ENCODE measurements around the gene FOXN3.
"Not testable (repeated sequence)": the region's sequence is repeated elsewhere in the genome, so short reads cannot be mapped to it uniquely, and the experiment has no call there.

The FOXN3 gene

GRCh38 chr14:89155491-89155890, 261.5 kb downstream of the FOXN3 start:
- H3K4me3 ChIP-seq (ENCODE audit: low read length) = no peak overlapping the region
- no peaks in the 10 kb centered on the region; the same call in 1 of the 2 replicates for H3K9me3 ChIP-seq (ENCODE audit: control insufficient read depth, insufficient read depth, low read length)
- 0 out of 2 replicates have a peak, but pooled peaks cover 2% of the 10 kb centered on the region for H3K4me1 ChIP-seq (ENCODE audit: control insufficient read depth, insufficient read depth, low read length)
- no CpG with 5 or more reads among the region's 5 CpGs for WGBS (ENCODE audit: insufficient coverage, insufficient read length)
- DNase-seq (ENCODE audit: low read depth, low spot score) = no peak
- no peaks in the 10 kb centered on the region for H3K27me3 ChIP-seq (ENCODE audit: control insufficient read depth, insufficient read depth, low read length)
- H3K27ac ChIP-seq (ENCODE audit: low read length) = no peak overlapping the region
- peaks cover 2% of the 10 kb centered on the region; the same call in 1 of the 2 replicates for H3K36me3 ChIP-seq (ENCODE audit: control insufficient read depth, insufficient read depth, low read length)

GRCh38 chr14:89151693-89152092, 265.3 kb downstream of the FOXN3 start:
- H3K9me3 ChIP-seq (ENCODE audit: control insufficient read depth, insufficient read depth, low read length); H3K4me1 ChIP-seq (ENCODE audit: control insufficient read depth, insufficient read depth, low read length); H3K36me3 ChIP-seq (ENCODE audit: control insufficient read depth, insufficient read depth, low read length); H3K27ac ChIP-seq (ENCODE audit: low read length); H3K27me3 ChIP-seq (ENCODE audit: control insufficient read depth, insufficient read depth, low read length); DNase-seq (ENCODE audit: low read depth, low spot score); H3K4me3 ChIP-seq (ENCODE audit: low read length): not testable (repeated sequence)
- WGBS (ENCODE audit: insufficient coverage, insufficient read length) = no CpG with 5 or more reads among the region's 2 CpGs

DNA sequence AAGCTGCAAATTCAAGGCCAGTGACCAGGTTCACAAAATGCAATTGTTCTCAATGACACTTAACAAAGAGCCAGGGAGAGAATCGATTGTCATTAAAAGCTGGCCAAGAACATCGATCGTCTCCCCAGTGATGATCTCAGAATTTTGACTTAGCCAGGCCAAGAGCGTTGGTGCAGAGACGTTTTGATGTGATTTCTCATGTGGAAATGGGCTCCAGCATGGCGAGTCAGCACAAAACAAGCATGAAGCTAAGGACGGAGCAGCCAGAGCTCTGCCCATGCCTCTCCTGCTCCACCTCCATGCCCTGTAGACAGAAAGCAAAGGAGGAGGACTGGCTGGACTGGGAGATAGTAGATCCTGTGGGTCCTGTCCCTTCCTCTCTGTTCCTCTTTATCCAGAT, 270.8 kb downstream of the FOXN3 start:
- H3K4me3 ChIP-seq (ENCODE audit: low read length) = no peak overlapping the region
- no peak overlapping the region for H3K27ac ChIP-seq (ENCODE audit: low read length)
- no peaks in the 10 kb centered on the region for H3K36me3 ChIP-seq (ENCODE audit: control insufficient read depth, insufficient read depth, low read length)
- no peaks in the 10 kb centered on the region; the same call in 1 of the 2 replicates for H3K9me3 ChIP-seq (ENCODE audit: control insufficient read depth, insufficient read depth, low read length)
- H3K4me1 ChIP-seq (ENCODE audit: control insufficient read depth, insufficient read depth, low read length) = no peaks in the 10 kb centered on the region
- WGBS (ENCODE audit: insufficient coverage, insufficient read length) = no CpG with 5 or more reads among the region's 7 CpGs
- H3K27me3 ChIP-seq (ENCODE audit: control insufficient read depth, insufficient read depth, low read length) = no peaks in the 10 kb centered on the region
- no peak for DNase-seq (ENCODE audit: low read depth, low spot score)

GRCh38 chr14:89144642-89145041, 272.4 kb downstream of the FOXN3 start:
- Histone ChIP-seq H3K27me3 (ENCODE audit: control insufficient read depth, insufficient read depth, low read length) (no peaks in the 10 kb centered on the region), H3K4me1 (ENCODE audit: control insufficient read depth, insufficient read depth, low read length) (peaks cover 5% of the 10 kb centered on the region; the same call in 1 of the 2 replicates), H3K27ac (ENCODE audit: low read length) (no peak overlapping the region), H3K4me3 (ENCODE audit: low read length) (no peak overlapping the region), H3K9me3 (ENCODE audit: control insufficient read depth, insufficient read depth, low read length) (no peaks in the 10 kb centered on the region; the same call in 1 of the 2 replicates), H3K36me3 (ENCODE audit: control insufficient read depth, insufficient read depth, low read length) (no peaks in the 10 kb centered on the region)
- no peak for DNase-seq (ENCODE audit: low read depth, low spot score)
- WGBS (ENCODE audit: insufficient coverage, insufficient read length) = no CpG with 5 or more reads among the region's 5 CpGs

DNA sequence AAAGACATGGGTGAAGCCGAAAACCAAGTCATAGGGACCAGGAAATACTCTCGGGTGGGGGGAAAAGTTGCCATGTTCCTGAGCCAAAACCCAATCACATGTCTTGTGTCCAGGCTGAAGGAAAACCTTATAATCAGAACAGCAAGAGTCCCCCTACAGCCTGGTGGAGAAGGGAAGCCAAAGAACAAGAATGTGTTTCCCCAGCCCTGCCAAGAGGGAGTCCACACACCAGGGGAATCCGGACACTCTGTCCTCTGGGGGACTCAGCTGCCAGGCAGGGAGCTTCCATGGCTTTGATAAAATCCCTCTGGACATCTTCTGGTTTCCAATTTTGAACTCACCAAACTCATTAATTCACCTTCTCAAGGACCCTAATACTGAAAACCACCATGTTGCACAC, 273.0 kb downstream of the FOXN3 start:
- no peaks in the 10 kb centered on the region for H3K27me3 ChIP-seq (ENCODE audit: control insufficient read depth, insufficient read depth, low read length)
- no peaks in the 10 kb centered on the region for H3K36me3 ChIP-seq (ENCODE audit: control insufficient read depth, insufficient read depth, low read length)
- no CpG with 5 or more reads among the region's 3 CpGs for WGBS (ENCODE audit: insufficient coverage, insufficient read length)
- no peak overlapping the region for H3K4me3 ChIP-seq (ENCODE audit: low read length)
- H3K9me3 ChIP-seq (ENCODE audit: control insufficient read depth, insufficient read depth, low read length) = no peaks in the 10 kb centered on the region; the same call in 1 of the 2 replicates
- H3K27ac ChIP-seq (ENCODE audit: low read length) = no peak overlapping the region
- peaks cover 9% of the 10 kb centered on the region; the same call in 1 of the 2 replicates for H3K4me1 ChIP-seq (ENCODE audit: control insufficient read depth, insufficient read depth, low read length)
- DNase-seq (ENCODE audit: low read depth, low spot score) = no peak

DNA sequence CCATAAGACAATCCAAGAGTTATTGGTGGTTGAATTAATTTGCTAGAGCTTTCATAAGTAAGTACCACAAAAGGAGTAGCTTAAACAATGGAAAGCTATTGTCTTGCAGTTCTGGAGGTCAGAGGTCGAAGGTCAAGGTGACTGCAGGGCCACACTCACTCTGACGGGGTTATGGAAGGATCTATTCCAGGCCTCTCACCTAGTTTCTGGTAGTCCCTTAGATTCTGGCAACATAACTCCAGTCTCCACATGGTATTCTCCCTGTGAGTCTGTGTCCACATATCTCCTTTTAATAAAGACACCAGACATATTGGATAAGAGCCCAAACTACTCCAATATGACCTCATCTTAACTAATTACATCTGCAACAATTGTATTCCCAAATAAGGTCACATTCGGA, 273.4 kb downstream of the FOXN3 start:
- Histone ChIP-seq H3K27ac (ENCODE audit: low read length) (no peak overlapping the region), H3K4me3 (ENCODE audit: low read length) (no peak overlapping the region), H3K4me1 (ENCODE audit: control insufficient read depth, insufficient read depth, low read length) (peaks cover 12% of the 10 kb centered on the region; the same call in 1 of the 2 replicates), H3K9me3 (ENCODE audit: control insufficient read depth, insufficient read depth, low read length) (no peaks in the 10 kb centered on the region), H3K27me3 (ENCODE audit: control insufficient read depth, insufficient read depth, low read length) (no peaks in the 10 kb centered on the region), H3K36me3 (ENCODE audit: control insufficient read depth, insufficient read depth, low read length) (no peaks in the 10 kb centered on the region)
- no CpG with 5 or more reads among the region's 3 CpGs for WGBS (ENCODE audit: insufficient coverage, insufficient read length)
- no peak for DNase-seq (ENCODE audit: low read depth, low spot score)

GRCh38 chr14:89142366-89142765, 274.7 kb downstream of the FOXN3 start:
- WGBS (ENCODE audit: insufficient coverage, insufficient read length) = no CpG with 5 or more reads among the region's 5 CpGs
- H3K9me3 ChIP-seq (ENCODE audit: control insufficient read depth, insufficient read depth, low read length) = no peaks in the 10 kb centered on the region
- no peak overlapping the region for H3K4me3 ChIP-seq (ENCODE audit: low read length)
- no peak overlapping the region for H3K27ac ChIP-seq (ENCODE audit: low read length)
- H3K36me3 ChIP-seq (ENCODE audit: control insufficient read depth, insufficient read depth, low read length) = no peaks in the 10 kb centered on the region
- peaks cover 12% of the 10 kb centered on the region; the same call in 1 of the 2 replicates for H3K4me1 ChIP-seq (ENCODE audit: control insufficient read depth, insufficient read depth, low read length)
- DNase-seq (ENCODE audit: low read depth, low spot score) = no peak
- H3K27me3 ChIP-seq (ENCODE audit: control insufficient read depth, insufficient read depth, low read length) = no peaks in the 10 kb centered on the region

DNA sequence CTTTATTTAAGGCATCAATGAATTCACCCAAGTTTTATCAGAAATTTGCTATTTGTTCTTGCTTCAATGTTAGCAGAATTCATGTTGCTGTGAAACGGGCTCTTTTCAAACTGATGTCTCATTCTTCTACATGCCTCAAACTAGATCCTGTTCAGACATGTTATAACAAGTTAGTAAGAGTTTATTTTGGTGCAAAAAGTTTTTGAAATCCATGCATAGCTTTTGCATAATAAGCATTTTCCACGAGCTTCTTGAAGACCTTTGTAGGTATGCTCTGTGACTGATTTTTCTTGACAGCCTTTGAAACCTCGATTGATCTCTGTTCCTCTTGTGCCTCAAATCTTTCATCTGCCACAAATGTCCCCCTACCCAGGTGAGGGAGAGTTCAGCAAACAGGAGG, 275.2 kb downstream of the FOXN3 start:
- Histone ChIP-seq H3K36me3 (ENCODE audit: control insufficient read depth, insufficient read depth, low read length) (no peaks in the 10 kb centered on the region), H3K4me3 (ENCODE audit: low read length) (no peak overlapping the region), H3K4me1 (ENCODE audit: control insufficient read depth, insufficient read depth, low read length) (peaks cover 12% of the 10 kb centered on the region; the same call in 1 of the 2 replicates), H3K27me3 (ENCODE audit: control insufficient read depth, insufficient read depth, low read length) (no peaks in the 10 kb centered on the region), H3K27ac (ENCODE audit: low read length) (no peak overlapping the region), H3K9me3 (ENCODE audit: control insufficient read depth, insufficient read depth, low read length) (no peaks in the 10 kb centered on the region)
- no CpG with 5 or more reads among the region's 3 CpGs for WGBS (ENCODE audit: insufficient coverage, insufficient read length)
- DNase-seq (ENCODE audit: low read depth, low spot score) = no peak

DNA sequence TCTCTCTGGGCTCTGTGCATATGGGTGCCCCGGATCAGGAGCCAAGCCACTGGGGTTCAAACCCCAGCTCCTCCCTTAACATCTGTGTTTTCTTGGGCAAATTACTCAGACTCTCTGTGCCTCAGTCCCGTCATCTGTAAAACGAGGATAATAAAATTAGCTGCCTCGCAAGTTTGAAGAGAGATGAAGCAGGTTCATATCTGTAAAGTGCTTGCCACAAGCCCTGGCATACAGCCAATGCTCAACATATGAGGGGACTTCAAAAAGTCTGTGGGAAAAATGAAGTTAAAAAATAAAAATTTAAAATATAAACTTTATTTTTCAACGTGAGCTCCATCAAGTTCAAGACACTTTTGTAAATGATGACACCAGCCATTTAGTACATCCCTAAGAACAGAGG, 276.7 kb downstream of the FOXN3 start:
- H3K27ac ChIP-seq (ENCODE audit: low read length) = no peak overlapping the region
- H3K27me3 ChIP-seq (ENCODE audit: control insufficient read depth, insufficient read depth, low read length) = no peaks in the 10 kb centered on the region
- H3K4me1 ChIP-seq (ENCODE audit: control insufficient read depth, insufficient read depth, low read length) = peaks cover 12% of the 10 kb centered on the region; the same call in 1 of the 2 replicates
- H3K9me3 ChIP-seq (ENCODE audit: control insufficient read depth, insufficient read depth, low read length) = no peaks in the 10 kb centered on the region
- H3K4me3 ChIP-seq (ENCODE audit: low read length) = no peak overlapping the region
- WGBS (ENCODE audit: insufficient coverage, insufficient read length) = no CpG with 5 or more reads among the region's 5 CpGs
- no peak for DNase-seq (ENCODE audit: low read depth, low spot score)
- H3K36me3 ChIP-seq (ENCODE audit: control insufficient read depth, insufficient read depth, low read length) = no peaks in the 10 kb centered on the region

GRCh38 chr14:89139404-89140247, 277.4 kb downstream of the FOXN3 start:
- no CpG with 5 or more reads among the region's 14 CpGs for WGBS (ENCODE audit: insufficient coverage, insufficient read length)
- Histone ChIP-seq H3K27ac (ENCODE audit: low read length) (no peak overlapping the region), H3K36me3 (ENCODE audit: control insufficient read depth, insufficient read depth, low read length) (no peaks in the 10 kb centered on the region), H3K4me3 (ENCODE audit: low read length) (no peak overlapping the region), H3K27me3 (ENCODE audit: control insufficient read depth, insufficient read depth, low read length) (no peaks in the 10 kb centered on the region), H3K4me1 (ENCODE audit: control insufficient read depth, insufficient read depth, low read length) (peaks cover 12% of the 10 kb centered on the region; the same call in 1 of the 2 replicates), H3K9me3 (ENCODE audit: control insufficient read depth, insufficient read depth, low read length) (no peaks in the 10 kb centered on the region)
- DNase-seq (ENCODE audit: low read depth, low spot score) = peak; percentile 22
